Neural cell (in vitro differentiated cells): ENCODE data around the gene WDR33. TPM values are rescaled to one million over a fixed set of nuclear protein-coding genes. Genes with fewer than 3 reads are reported as not detected.

Experiments used
- H2AFZ ChIP-seq: fragments of 200-600, 300-800 bp; sonication (generic), shearing (Covaris generic); 2 replicates; pipeline ENCODE4 v1.6.0; 2014; ENCODE audit warnings: low read depth, mild to moderate bottlenecking, antibody characterized with exemption, low read length, moderate library complexity
- H3F3A ChIP-seq: fragments of 200-600 bp; shearing (Covaris generic); 2 replicates; pipeline ENCODE4 v1.6.1; 2016; ENCODE audit warnings: mild to moderate bottlenecking, moderate library complexity, mixed read lengths, antibody characterized with exemption, low read length; ENCODE audit not compliant: insufficient read depth, poor library complexity, severe bottlenecking
- H3K27ac ChIP-seq: fragments of 200-600, 300-800 bp; sonication (generic), shearing (Covaris generic); 2 replicates; pipeline ENCODE4 v1.5.1; 2014; ENCODE audit warnings: mild to moderate bottlenecking, low read length, moderate library complexity
- H3K27me3 ChIP-seq: fragments of 300-800, 200-600 bp; sonication (generic), shearing (Covaris generic); 2 replicates; pipeline ENCODE4 v1.6.0; 2014; ENCODE audit warnings: mild to moderate bottlenecking, low read depth, low read length, moderate library complexity; ENCODE audit not compliant: insufficient read depth
- H3K36me3 ChIP-seq: fragments of 300-800, 200-600 bp; sonication (generic), shearing (Covaris generic); 2 replicates; pipeline ENCODE4 v1.5.1; 2014; ENCODE audit warnings: mild to moderate bottlenecking, antibody characterized with exemption, low read length, moderate library complexity; ENCODE audit not compliant: insufficient read depth
- H3K4me2 ChIP-seq: fragments of 300-800, 200-600 bp; sonication (generic), shearing (Covaris generic); 2 replicates; pipeline ENCODE4 v1.6.0; 2014; ENCODE audit warnings: mild to moderate bottlenecking, low read length
- H3K4me3 ChIP-seq: fragments of 300-800, 200-600 bp; sonication (generic), shearing (Covaris generic); 2 replicates; pipeline ENCODE4 v1.5.1; 2014; ENCODE audit warnings: mild to moderate bottlenecking, low read length, moderate library complexity
- H3K79me2 ChIP-seq: fragments of 200-600 bp; shearing (Covaris generic); replicated peaks from 2 replicates; pipeline ENCODE4 v1.6.0; 2014; ENCODE audit warnings: mild to moderate bottlenecking, low read length, moderate library complexity; ENCODE audit not compliant: insufficient read depth
- H3K9ac ChIP-seq: fragments of 300-800, 200-600 bp; sonication (generic), shearing (Covaris generic); 2 replicates; pipeline ENCODE4 v1.6.1; 2016; ENCODE audit warnings: mild to moderate bottlenecking, low read length, mixed read lengths
- H3K9me2 ChIP-seq: fragments of 200-600 bp; shearing (Covaris generic); 2 replicates; pipeline ENCODE4 v1.6.1; 2016; ENCODE audit warnings: mild to moderate bottlenecking, low read length, mixed read lengths; ENCODE audit not compliant: insufficient read depth
- H3K9me3 ChIP-seq: fragments of 200-600, 300-800 bp; sonication (generic), shearing (Covaris generic); 2 replicates; pipeline ENCODE4 v1.6.1; 2016; ENCODE audit warnings: mild to moderate bottlenecking, mixed run types, low read length, moderate library complexity, mixed read lengths
- H4K20me1 ChIP-seq: fragments of 200-600 bp; shearing (Covaris generic); 2 replicates; pipeline ENCODE4 v1.6.1; 2016; ENCODE audit warnings: mild to moderate bottlenecking, mixed run types; ENCODE audit not compliant: insufficient read depth
- EP300 ChIP-seq: fragments of 450-650 bp; conservative IDR thresholded peaks from 2 replicates; pipeline ENCODE4 v1.6.1; 2014; ENCODE audit warnings: antibody characterized with exemption, mild to moderate bottlenecking, moderate library complexity; ENCODE audit not compliant: poor library complexity, severe bottlenecking
- EZH2 ChIP-seq: fragments of 200-600, 300-800 bp; shearing (Covaris generic), sonication (generic); IDR thresholded peaks from 2 replicates; pipeline ENCODE4 v1.6.1; 2014; ENCODE audit warnings: antibody characterized with exemption, low read length, borderline replicate concordance, mild to moderate bottlenecking; ENCODE audit not compliant: insufficient read depth, poor library complexity, severe bottlenecking
- MXI1 ChIP-seq: fragments of 450-650 bp; conservative IDR thresholded peaks from 2 replicates; pipeline ENCODE4 v1.6.1; 2014; ENCODE audit warnings: antibody characterized with exemption, mild to moderate bottlenecking; ENCODE audit not compliant: poor library complexity, severe bottlenecking
- POLR2AphosphoS5 ChIP-seq: IDR thresholded peaks from 2 replicates; pipeline ENCODE4 v1.6.1; 2012
- RAD21 ChIP-seq: fragments of 450-650 bp; conservative IDR thresholded peaks from 2 replicates; pipeline ENCODE4 v1.6.1; 2014; ENCODE audit warnings: antibody characterized with exemption, mild to moderate bottlenecking, moderate library complexity
- SMC3 ChIP-seq: fragments of 450-650 bp; conservative IDR thresholded peaks from 2 replicates; pipeline ENCODE4 v1.6.1; 2014; ENCODE audit warnings: antibody characterized with exemption, mild to moderate bottlenecking, moderate library complexity; ENCODE audit not compliant: poor library complexity
- TAF1 ChIP-seq: IDR thresholded peaks from 2 replicates; pipeline ENCODE4 v1.6.1; 2012; ENCODE audit warnings: low read depth
- polyA plus RNA-seq: library from polyadenylated mRNA; depleted of rRNA; stranded (reverse); fragments of >200 nt; gene quantifications from 2 replicates; pipeline ENCODE4 v1.2.3, GENCODE V29; 2014
- TF ChIP-seq, protein P1 (sequence below): fragments of 450-650 bp; IDR thresholded peaks from 2 replicates; pipeline ENCODE4 v1.5.1; 2014; ENCODE audit warnings: antibody characterized with exemption, mild to moderate bottlenecking, moderate library complexity; ENCODE audit not compliant: poor library complexity, severe bottlenecking
- TF ChIP-seq, protein P2 (sequence below): IDR thresholded peaks from 2 replicates; pipeline ENCODE4 v1.6.1; 2012; ENCODE audit warnings: borderline replicate concordance

Gene WDR33
- polyA plus RNA-seq, 1 donor from 2014 or later = 58.7 TPM

DNA sequence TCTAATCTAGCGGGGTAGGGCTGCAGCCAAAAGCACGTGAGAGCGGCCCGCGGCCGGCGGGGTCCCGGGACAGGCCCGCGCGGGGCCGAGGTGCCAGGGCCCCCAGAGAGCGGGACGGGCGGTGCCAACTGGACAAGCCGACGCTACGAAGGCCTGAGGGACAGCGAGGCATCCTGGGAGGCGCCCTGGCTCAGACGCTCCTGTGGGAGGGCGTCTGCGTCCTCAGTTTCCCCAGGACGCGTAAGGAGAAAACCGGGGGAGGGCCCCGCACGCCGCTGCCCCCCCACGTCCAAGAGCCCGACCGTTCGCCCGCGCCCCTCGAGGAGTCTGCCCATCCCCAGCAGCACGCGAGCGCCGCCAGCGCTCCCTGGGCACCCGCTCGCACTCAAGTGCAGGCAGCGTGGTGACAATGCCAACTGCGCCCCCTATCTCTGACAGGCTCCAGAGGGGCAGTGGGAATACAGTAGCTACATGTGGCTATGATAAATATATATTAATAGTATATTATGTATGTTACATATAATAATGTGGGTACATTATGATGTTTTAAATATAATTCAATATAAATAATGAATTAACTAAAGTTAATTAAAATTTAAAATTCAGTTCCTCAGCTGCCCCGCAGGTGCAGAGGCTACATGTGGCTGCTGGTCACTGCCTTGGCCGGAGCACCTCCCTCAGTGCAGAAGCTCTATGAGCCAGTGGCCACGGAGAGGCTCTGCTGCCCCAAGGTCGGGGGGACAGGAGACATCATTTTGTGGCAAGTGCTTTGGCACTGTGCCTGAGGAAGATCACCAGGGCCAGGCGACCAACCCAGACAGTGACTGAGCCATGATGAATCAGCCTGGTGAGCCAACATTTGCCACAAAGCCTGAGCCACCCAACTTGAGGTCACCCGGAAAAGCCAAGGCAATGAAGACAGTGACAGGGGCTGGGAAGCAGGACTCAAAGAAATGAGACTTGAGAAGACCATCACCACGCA, 115.2 kb downstream of the WDR33 start:
- Histone ChIP-seq H3K27me3 (peaks cover 2% of the 10 kb centered on the region), H3K36me3 (no peaks in the 10 kb centered on the region), H3K4me3 (no peak overlapping the region), H3K27ac (no peak overlapping the region), H4K20me1 (no peaks in the 10 kb centered on the region), H3K9ac (no peak overlapping the region), H3K4me2 (no peak overlapping the region), H3K9me2 (no peaks in the 10 kb centered on the region), H3K79me2 (no peaks in the 10 kb centered on the region), H3F3A (no peaks in the 10 kb centered on the region), H3K9me3 (no peaks in the 10 kb centered on the region), H2AFZ (no peak overlapping the region)
- TF ChIP-seq SMC3 (no peak), TAF1 (no peak), RAD21 (no peak), EP300 (no peak), POLR2AphosphoS5 (no peak), MXI1 (no peak), EZH2 (no peak)
- TF ChIP-seq, protein P1, sequence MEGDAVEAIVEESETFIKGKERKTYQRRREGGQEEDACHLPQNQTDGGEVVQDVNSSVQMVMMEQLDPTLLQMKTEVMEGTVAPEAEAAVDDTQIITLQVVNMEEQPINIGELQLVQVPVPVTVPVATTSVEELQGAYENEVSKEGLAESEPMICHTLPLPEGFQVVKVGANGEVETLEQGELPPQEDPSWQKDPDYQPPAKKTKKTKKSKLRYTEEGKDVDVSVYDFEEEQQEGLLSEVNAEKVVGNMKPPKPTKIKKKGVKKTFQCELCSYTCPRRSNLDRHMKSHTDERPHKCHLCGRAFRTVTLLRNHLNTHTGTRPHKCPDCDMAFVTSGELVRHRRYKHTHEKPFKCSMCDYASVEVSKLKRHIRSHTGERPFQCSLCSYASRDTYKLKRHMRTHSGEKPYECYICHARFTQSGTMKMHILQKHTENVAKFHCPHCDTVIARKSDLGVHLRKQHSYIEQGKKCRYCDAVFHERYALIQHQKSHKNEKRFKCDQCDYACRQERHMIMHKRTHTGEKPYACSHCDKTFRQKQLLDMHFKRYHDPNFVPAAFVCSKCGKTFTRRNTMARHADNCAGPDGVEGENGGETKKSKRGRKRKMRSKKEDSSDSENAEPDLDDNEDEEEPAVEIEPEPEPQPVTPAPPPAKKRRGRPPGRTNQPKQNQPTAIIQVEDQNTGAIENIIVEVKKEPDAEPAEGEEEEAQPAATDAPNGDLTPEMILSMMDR = no peak
- TF ChIP-seq, protein P2, sequence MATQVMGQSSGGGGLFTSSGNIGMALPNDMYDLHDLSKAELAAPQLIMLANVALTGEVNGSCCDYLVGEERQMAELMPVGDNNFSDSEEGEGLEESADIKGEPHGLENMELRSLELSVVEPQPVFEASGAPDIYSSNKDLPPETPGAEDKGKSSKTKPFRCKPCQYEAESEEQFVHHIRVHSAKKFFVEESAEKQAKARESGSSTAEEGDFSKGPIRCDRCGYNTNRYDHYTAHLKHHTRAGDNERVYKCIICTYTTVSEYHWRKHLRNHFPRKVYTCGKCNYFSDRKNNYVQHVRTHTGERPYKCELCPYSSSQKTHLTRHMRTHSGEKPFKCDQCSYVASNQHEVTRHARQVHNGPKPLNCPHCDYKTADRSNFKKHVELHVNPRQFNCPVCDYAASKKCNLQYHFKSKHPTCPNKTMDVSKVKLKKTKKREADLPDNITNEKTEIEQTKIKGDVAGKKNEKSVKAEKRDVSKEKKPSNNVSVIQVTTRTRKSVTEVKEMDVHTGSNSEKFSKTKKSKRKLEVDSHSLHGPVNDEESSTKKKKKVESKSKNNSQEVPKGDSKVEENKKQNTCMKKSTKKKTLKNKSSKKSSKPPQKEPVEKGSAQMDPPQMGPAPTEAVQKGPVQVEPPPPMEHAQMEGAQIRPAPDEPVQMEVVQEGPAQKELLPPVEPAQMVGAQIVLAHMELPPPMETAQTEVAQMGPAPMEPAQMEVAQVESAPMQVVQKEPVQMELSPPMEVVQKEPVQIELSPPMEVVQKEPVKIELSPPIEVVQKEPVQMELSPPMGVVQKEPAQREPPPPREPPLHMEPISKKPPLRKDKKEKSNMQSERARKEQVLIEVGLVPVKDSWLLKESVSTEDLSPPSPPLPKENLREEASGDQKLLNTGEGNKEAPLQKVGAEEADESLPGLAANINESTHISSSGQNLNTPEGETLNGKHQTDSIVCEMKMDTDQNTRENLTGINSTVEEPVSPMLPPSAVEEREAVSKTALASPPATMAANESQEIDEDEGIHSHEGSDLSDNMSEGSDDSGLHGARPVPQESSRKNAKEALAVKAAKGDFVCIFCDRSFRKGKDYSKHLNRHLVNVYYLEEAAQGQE = no peak

DNA sequence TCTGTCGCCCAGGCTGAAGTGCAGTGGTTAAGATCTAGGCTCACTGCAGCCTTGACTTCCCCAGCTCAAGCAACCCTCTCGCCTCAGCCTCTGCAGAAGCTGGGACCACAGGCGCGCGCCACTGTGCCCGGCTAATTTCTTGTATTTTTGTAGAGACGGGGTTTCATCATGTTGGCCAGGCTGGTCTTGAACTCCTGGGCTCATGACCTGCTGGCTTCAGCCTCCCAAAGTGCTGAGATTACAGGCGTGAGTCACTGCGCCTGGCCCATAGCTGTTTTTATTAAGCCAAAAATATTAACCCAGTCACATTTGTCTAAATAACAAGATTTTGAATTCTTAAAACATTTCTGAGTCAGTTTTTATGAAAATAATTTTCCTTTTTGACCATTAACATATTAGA, 116.0 kb downstream of the WDR33 start:
- H3K4me2 ChIP-seq = no peak overlapping the region
- no peaks in the 10 kb centered on the region for H3F3A ChIP-seq
- H3K27ac ChIP-seq = no peak overlapping the region
- no peaks in the 10 kb centered on the region for H3K36me3 ChIP-seq
- H4K20me1 ChIP-seq = no peaks in the 10 kb centered on the region
- no peak overlapping the region for H3K4me3 ChIP-seq
- H3K9me2 ChIP-seq = no peaks in the 10 kb centered on the region
- no peaks in the 10 kb centered on the region for H3K9me3 ChIP-seq
- no peaks in the 10 kb centered on the region for H3K79me2 ChIP-seq
- TF ChIP-seq, protein P2 = no peak
- TF ChIP-seq POLR2AphosphoS5 = no peak
- no peak for TF ChIP-seq RAD21
- TF ChIP-seq, protein P1 = no peak
- TF ChIP-seq EZH2 = no peak
- no peak for TF ChIP-seq MXI1
- TF ChIP-seq TAF1 = no peak
- no peak for TF ChIP-seq EP300
- no peak for TF ChIP-seq SMC3
- H2AFZ ChIP-seq = no peak overlapping the region
- no peak overlapping the region for H3K9ac ChIP-seq
- H3K27me3 ChIP-seq = peaks cover 2% of the 10 kb centered on the region
